A549 (cell line): Measurements from ENCODE around the gene STPG2. TPM values are rescaled to one million over a fixed set of nuclear protein-coding genes. Genes with fewer than 3 reads are reported as not detected.
A peak's percentile ranks its signal among the peaks of the same experiment; 100 is the strongest.

Experiments used
- ATAC-seq, 2 experiments: fragments of 200-7000 bp in 1 of 2; fragments of >200 bp in 1 of 2; cut with Nextera tagmentation in 1 of 2; cut with Tn5 transposase in 1 of 2; 3 replicates each; pipeline versions ENCODE4 v1.8.0 to v1.9.1; 2018 to 2020; ENCODE audit warnings: mild to moderate bottlenecking in 1 of 2, moderate library complexity in 1 of 2
- CTCF ChIA-PET: fragments of 300-600 bp; sonication (Branson Sonifier 250); formaldehyde crosslinking; extraction: SDS; loops from one replicate; lab custom pipeline; 2021; ENCODE audit warnings: antibody characterized with exemption, inconsistent platforms; lab: Yijun Ruan, JAX
- POLR2A ChIA-PET: fragments of 350-600 bp; formaldehyde crosslinking; extraction: SDS; loops from one replicate; lab custom pipeline; 2021; ENCODE audit warnings: antibody characterized with exemption, inconsistent platforms; lab: Yijun Ruan, JAX
- DNase-seq, 2 experiments: peaks; one replicate each; pipeline versions ENCODE4 v3.0.0 to v3.0.0-alpha.2; 2011 to 2016; ENCODE audit warnings: low read depth in 1 of 2, low spot score in 1 of 2
- FAIRE-seq: peaks from 2 replicates; lab custom pipeline; 2011; peaks lifted over from hg19 to GRCh38; lab: Jason Lieb, UNC
- H3K27ac ChIP-seq, 2 experiments: fragments of >200 bp; sonication (Bioruptor Twin); formaldehyde crosslinking; 3 replicates each; pipeline ENCODE4 v1.5.1; 2016 to 2017
- H3K4me1 ChIP-seq: fragments of >200 bp; sonication (Bioruptor Twin); formaldehyde crosslinking; 3 replicates; pipeline ENCODE4 v1.6.1; 2016
- H3K4me2 ChIP-seq: fragments of >200 bp; sonication (Bioruptor Twin); formaldehyde crosslinking; 3 replicates; pipeline ENCODE4 v1.6.1; 2016
- H3K4me3 ChIP-seq: fragments of >200 bp; sonication (Bioruptor Twin); formaldehyde crosslinking; 3 replicates; pipeline ENCODE4 v1.5.1; 2016
- H3K9me3 ChIP-seq: fragments of >200 bp; sonication (Bioruptor Twin); formaldehyde crosslinking; 3 replicates; pipeline ENCODE4 v1.6.1; 2016
- BHLHE40 ChIP-seq: IDR thresholded peaks from 2 replicates; pipeline ENCODE4 v1.6.1; 2012; ENCODE audit warnings: low read depth, low read length, inconsistent platforms
- CBX8 ChIP-seq: fragments of 200-600 bp; sonication (generic); IDR thresholded peaks from 2 replicates; pipeline ENCODE4 v1.6.1; 2016
- CEBPB ChIP-seq, 2 experiments: fragments of >200 bp in 1 of 2; sonication (Bioruptor Twin) in 1 of 2; formaldehyde crosslinking in 1 of 2; IDR thresholded peaks; 2 replicates each; pipeline ENCODE4 v1.6.1; 2012 to 2016
- CHD2 ChIP-seq: fragments of 150-350 bp; IDR thresholded peaks from 2 replicates; pipeline ENCODE4 v1.6.1; 2014; ENCODE audit warnings: low read length; ENCODE audit not compliant: partially characterized antibody
- EHF ChIP-seq: fragments of 250-450 bp; sonication (Bioruptor Pico); IDR thresholded peaks from 2 replicates; pipeline ENCODE4 v1.5.0; 2020; ENCODE audit warnings: mild to moderate bottlenecking
- EHMT2 ChIP-seq: fragments of 200-600 bp; sonication (generic); IDR thresholded peaks from 2 replicates; pipeline ENCODE4 v1.6.1; 2016; ENCODE audit warnings: antibody characterized with exemption, low read depth, mild to moderate bottlenecking, moderate library complexity
- FOSB ChIP-seq: fragments of 250-450 bp; sonication (Bioruptor Pico); IDR thresholded peaks from 2 replicates; pipeline ENCODE4 v1.5.0; 2020; ENCODE audit warnings: mild to moderate bottlenecking, moderate library complexity
- HDAC2 ChIP-seq: fragments of 200-600 bp; sonication (generic); IDR thresholded peaks from 2 replicates; pipeline ENCODE4 v1.6.1; 2016
- HOXA7 ChIP-seq: fragments of 250-450 bp; sonication (Bioruptor Pico); IDR thresholded peaks from 2 replicates; pipeline ENCODE4 v1.5.0; 2020; ENCODE audit warnings: mild to moderate bottlenecking, moderate library complexity
- HOXB5 ChIP-seq: fragments of 250-450 bp; sonication (Bioruptor Pico); IDR thresholded peaks from 2 replicates; pipeline ENCODE4 v1.5.0; 2020; ENCODE audit warnings: mild to moderate bottlenecking, moderate library complexity
- MAFK ChIP-seq: fragments of 450-650 bp; IDR thresholded peaks from 2 replicates; pipeline ENCODE4 v1.6.1; 2014; ENCODE audit not compliant: partially characterized antibody
- NFE2L2 ChIP-seq: fragments of 150-350 bp; conservative IDR thresholded peaks from 2 replicates; pipeline ENCODE4 v1.6.1; 2014; ENCODE audit warnings: low read length
- NPAS2 ChIP-seq: fragments of 250-450 bp; sonication (Bioruptor Pico); IDR thresholded peaks from 2 replicates; pipeline ENCODE4 v1.8.0; 2022; ENCODE audit warnings: mild to moderate bottlenecking, moderate library complexity, borderline replicate concordance
- POLR2AphosphoS2 ChIP-seq: conservative IDR thresholded peaks from 2 replicates; pipeline ENCODE4 v1.6.1; 2012; ENCODE audit warnings: low read length, improper control_type of control experiment, inconsistent platforms
- RAD21 ChIP-seq, 2 experiments: fragments of >200 bp in 1 of 2; sonication (Bioruptor Twin) in 1 of 2; formaldehyde crosslinking in 1 of 2; IDR thresholded peaks in 1 of 2; conservative IDR thresholded peaks in 1 of 2; 2 replicates in 1 of 2; 3 replicates in 1 of 2; pipeline ENCODE4 v1.6.1; 2012 to 2018; ENCODE audit warnings: inconsistent platforms in 1 of 2
- RARB ChIP-seq: fragments of 250-450 bp; sonication (Bioruptor Pico); IDR thresholded peaks from 2 replicates; pipeline ENCODE4 v1.8.0; 2021; ENCODE audit warnings: mild to moderate bottlenecking, moderate library complexity
- SMC3 ChIP-seq: fragments of >200 bp; sonication (Bioruptor Twin); formaldehyde crosslinking; IDR thresholded peaks from 3 replicates; pipeline ENCODE4 v1.6.1; 2018; ENCODE audit warnings: inconsistent platforms
- ZFP36 ChIP-seq: fragments of 450-650 bp; IDR thresholded peaks from 2 replicates; pipeline ENCODE4 v1.6.1; 2014; ENCODE audit warnings: borderline replicate concordance; ENCODE audit not compliant: partially characterized antibody
- polyA plus RNA-seq, 4 experiments: library from polyadenylated mRNA; depleted of rRNA in 3 of 4; stranded (reverse); fragments of >200 nt; fragmentation: RNase III in 1 of 4; extraction: RNeasy Plus Mini Kit Qiagen cat#74134 plus additional on column Dnase treatment in 1 of 4; gene quantifications; 2 replicates in 3 of 4; 3 replicates in 1 of 4; pipeline ENCODE4 v1.2.3, GENCODE V29; 2011 to 2017
- TF ChIP-seq, protein P1 (sequence below): IDR thresholded peaks from 2 replicates; pipeline ENCODE4 v1.6.1; 2012
- TF ChIP-seq, protein P2 (sequence below): IDR thresholded peaks from 2 replicates; pipeline ENCODE4 v1.6.1; 2012
- TF ChIP-seq, protein P3 (sequence below): fragments of >200 bp; sonication (Bioruptor Twin); formaldehyde crosslinking; IDR thresholded peaks from 3 replicates; pipeline ENCODE4 v1.6.1; 2016
- TF ChIP-seq, protein P4 (sequence below): fragments of >200 bp; sonication (Bioruptor Twin); formaldehyde crosslinking; IDR thresholded peaks from 3 replicates; pipeline ENCODE4 v1.5.1; 2016
- TF ChIP-seq, protein P5 (sequence below): fragments of 200-600 bp; sonication (generic); IDR thresholded peaks from 2 replicates; pipeline ENCODE4 v1.6.1; 2016; ENCODE audit warnings: antibody characterized with exemption, mild to moderate bottlenecking, moderate library complexity

The STPG2 gene
- polyA plus RNA-seq, 2 of the 4 experiments (the other 2 are of a cell fraction), result 0.05 TPM; not detected in 1

DNA sequence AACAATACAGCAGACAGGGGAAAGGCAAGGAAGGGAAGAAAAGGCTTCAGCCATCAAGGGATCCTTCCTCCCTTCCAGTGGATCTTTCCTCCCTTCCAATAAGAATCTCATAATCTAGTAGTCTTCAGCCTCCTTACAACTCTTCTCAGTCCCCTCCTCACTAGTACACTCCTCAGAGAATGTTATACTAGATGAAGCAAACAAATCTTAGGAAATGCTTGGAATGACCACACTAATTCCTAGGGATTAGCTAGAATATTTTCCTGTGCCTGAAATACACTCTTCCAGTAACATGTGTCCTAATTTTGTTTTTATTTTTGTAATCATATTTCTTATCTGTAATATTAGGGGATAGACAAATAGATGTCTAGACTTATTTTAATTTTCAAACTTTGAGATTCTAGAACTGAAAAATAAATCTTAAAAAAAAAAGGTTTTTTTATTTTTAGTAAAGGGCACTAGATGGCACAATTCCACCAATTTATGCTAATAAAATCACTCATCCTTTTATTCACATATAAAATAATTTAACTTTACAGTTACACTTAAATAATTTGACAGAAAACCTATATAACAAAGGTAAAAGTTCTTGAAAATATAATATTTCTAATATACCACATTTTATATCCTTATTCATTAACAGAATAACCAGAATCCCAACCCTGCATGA lies 7.0 kb upstream of the STPG2 start:
- ATAC-seq (no peak), FAIRE-seq (no peak), DNase-seq (no peak)
- POLR2A ChIA-PET, result interaction anchor here (1.1 kb wide), 1 partner anchor 938 kb away, joined by 4 read pairs; the partner anchor contains the start of gene ADH5
- no peak overlapping the region for H3K4me2 ChIP-seq
- TF ChIP-seq, protein P1, sequence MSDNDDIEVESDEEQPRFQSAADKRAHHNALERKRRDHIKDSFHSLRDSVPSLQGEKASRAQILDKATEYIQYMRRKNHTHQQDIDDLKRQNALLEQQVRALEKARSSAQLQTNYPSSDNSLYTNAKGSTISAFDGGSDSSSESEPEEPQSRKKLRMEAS, result no peak
- TF ChIP-seq, protein P2, sequence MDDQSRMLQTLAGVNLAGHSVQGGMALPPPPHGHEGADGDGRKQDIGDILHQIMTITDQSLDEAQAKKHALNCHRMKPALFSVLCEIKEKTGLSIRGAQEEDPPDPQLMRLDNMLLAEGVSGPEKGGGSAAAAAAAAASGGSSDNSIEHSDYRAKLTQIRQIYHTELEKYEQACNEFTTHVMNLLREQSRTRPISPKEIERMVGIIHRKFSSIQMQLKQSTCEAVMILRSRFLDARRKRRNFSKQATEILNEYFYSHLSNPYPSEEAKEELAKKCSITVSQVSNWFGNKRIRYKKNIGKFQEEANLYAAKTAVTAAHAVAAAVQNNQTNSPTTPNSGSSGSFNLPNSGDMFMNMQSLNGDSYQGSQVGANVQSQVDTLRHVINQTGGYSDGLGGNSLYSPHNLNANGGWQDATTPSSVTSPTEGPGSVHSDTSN, result no peak
- TF ChIP-seq NFE2L2 (no peak), RAD21 (conservative IDR thresholded peaks at IDR 0.05 in 1 of 2, IDR thresholded peaks at IDR 0.05 in 1 of 2) (peak; percentile 57 to 74), SMC3 (peak; percentile 55), HOXB5 (CRISPR knock-in tag) (no peak)
- H3K9me3 ChIP-seq, result no peaks in the 10 kb centered on the region
- peaks cover 4% of the 10 kb centered on the region; the same call in 1 of the 3 replicates for H3K4me1 ChIP-seq
- H3K4me3 ChIP-seq, result no peak overlapping the region
- CTCF ChIA-PET, result interaction anchor here (0.7 to 1.0 kb wide), 4 partner anchors 10 to 292 kb away, joined by 3 to 4 read pairs (median 3); no protein-coding TSS in a partner anchor
- H3K27ac ChIP-seq, result no peak overlapping the region

DNA sequence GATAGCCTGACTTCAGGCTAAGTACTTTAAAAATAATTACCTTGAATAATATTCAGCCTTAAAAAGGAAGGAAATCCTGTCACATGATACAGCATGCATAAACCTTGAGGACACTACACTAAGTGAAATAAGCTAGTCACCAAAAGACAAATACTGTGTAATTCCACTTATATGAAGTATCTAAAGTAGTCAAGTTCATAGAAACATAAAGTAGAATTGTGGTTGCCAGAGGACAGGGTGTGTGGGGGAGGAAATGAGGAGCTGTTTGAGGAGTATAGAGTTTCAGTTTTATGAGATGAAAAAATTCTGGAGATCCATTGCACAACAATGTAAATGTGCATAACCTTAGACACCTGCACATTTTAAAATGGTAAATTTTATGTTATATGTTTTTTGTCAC lies 5.6 kb upstream of the STPG2 start:
- TF ChIP-seq HDAC2 (no peak), NPAS2 (CRISPR knock-in tag) (no peak), MAFK (no peak), CBX8 (no peak), BHLHE40 (no peak), RARB (CRISPR knock-in tag) (no peak), POLR2AphosphoS2 (no peak), FOSB (no peak), EHF (CRISPR knock-in tag) (no peak), HOXA7 (CRISPR knock-in tag) (no peak), EHMT2 (no peak), CHD2 (no peak), ZFP36 (no peak), CEBPB (IDR thresholded peaks at IDR 0.05) (no peak)
- TF ChIP-seq, protein P3, sequence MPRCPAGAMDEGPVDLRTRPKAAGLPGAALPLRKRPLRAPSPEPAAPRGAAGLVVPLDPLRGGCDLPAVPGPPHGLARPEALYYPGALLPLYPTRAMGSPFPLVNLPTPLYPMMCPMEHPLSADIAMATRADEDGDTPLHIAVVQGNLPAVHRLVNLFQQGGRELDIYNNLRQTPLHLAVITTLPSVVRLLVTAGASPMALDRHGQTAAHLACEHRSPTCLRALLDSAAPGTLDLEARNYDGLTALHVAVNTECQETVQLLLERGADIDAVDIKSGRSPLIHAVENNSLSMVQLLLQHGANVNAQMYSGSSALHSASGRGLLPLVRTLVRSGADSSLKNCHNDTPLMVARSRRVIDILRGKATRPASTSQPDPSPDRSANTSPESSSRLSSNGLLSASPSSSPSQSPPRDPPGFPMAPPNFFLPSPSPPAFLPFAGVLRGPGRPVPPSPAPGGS, result no peak
- TF ChIP-seq, protein P4, sequence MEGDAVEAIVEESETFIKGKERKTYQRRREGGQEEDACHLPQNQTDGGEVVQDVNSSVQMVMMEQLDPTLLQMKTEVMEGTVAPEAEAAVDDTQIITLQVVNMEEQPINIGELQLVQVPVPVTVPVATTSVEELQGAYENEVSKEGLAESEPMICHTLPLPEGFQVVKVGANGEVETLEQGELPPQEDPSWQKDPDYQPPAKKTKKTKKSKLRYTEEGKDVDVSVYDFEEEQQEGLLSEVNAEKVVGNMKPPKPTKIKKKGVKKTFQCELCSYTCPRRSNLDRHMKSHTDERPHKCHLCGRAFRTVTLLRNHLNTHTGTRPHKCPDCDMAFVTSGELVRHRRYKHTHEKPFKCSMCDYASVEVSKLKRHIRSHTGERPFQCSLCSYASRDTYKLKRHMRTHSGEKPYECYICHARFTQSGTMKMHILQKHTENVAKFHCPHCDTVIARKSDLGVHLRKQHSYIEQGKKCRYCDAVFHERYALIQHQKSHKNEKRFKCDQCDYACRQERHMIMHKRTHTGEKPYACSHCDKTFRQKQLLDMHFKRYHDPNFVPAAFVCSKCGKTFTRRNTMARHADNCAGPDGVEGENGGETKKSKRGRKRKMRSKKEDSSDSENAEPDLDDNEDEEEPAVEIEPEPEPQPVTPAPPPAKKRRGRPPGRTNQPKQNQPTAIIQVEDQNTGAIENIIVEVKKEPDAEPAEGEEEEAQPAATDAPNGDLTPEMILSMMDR, result no peak
- TF ChIP-seq, protein P5, sequence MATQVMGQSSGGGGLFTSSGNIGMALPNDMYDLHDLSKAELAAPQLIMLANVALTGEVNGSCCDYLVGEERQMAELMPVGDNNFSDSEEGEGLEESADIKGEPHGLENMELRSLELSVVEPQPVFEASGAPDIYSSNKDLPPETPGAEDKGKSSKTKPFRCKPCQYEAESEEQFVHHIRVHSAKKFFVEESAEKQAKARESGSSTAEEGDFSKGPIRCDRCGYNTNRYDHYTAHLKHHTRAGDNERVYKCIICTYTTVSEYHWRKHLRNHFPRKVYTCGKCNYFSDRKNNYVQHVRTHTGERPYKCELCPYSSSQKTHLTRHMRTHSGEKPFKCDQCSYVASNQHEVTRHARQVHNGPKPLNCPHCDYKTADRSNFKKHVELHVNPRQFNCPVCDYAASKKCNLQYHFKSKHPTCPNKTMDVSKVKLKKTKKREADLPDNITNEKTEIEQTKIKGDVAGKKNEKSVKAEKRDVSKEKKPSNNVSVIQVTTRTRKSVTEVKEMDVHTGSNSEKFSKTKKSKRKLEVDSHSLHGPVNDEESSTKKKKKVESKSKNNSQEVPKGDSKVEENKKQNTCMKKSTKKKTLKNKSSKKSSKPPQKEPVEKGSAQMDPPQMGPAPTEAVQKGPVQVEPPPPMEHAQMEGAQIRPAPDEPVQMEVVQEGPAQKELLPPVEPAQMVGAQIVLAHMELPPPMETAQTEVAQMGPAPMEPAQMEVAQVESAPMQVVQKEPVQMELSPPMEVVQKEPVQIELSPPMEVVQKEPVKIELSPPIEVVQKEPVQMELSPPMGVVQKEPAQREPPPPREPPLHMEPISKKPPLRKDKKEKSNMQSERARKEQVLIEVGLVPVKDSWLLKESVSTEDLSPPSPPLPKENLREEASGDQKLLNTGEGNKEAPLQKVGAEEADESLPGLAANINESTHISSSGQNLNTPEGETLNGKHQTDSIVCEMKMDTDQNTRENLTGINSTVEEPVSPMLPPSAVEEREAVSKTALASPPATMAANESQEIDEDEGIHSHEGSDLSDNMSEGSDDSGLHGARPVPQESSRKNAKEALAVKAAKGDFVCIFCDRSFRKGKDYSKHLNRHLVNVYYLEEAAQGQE, result no peak
- TF ChIP-seq, protein P1, result no peak
- TF ChIP-seq, all 56 proteins: peak for 0
- H3K27ac ChIP-seq, result no peak overlapping the region
- H3K4me1 ChIP-seq, result peaks cover 4% of the 10 kb centered on the region; the same call in 1 of the 3 replicates
- ATAC-seq (no peak), DNase-seq (no peak), FAIRE-seq (no peak)
- 0 out of 3 replicates have a peak overlapping the region, but pooled peaks have one; percentile 14 for H3K4me2 ChIP-seq
- no peak overlapping the region for H3K4me3 ChIP-seq
- no peaks in the 10 kb centered on the region for H3K9me3 ChIP-seq
- ChIA-PET POLR2A (interaction anchor here (0.7 kb wide), 1 partner anchor 319 kb away, joined by 3 read pairs; no protein-coding TSS in a partner anchor), CTCF (interaction anchor here (1.1 kb wide), 1 partner anchor 907 kb away, joined by 4 read pairs; no protein-coding TSS in a partner anchor)
